Thyroid gland (tissue), 4 donors: ENCODE measurements around the gene PRKD2.

Experiments used
- CTCF ChIP-seq, 6 experiments: fragments of 200-600 bp in 3 of 6; fragments of 450-650 bp in 3 of 6; sonication (generic) in 3 of 6; IDR thresholded peaks; one replicate each; pipeline ENCODE4 v1.5.1; 2016 to 2019; ENCODE audit warnings: antibody characterized with exemption in 6 of 6, mild to moderate bottlenecking in 2 of 6, inconsistent platforms in 1 of 6, moderate library complexity in 1 of 6
- POLR2A ChIP-seq, 2 donors: fragments of 450-650 bp; IDR thresholded peaks; one replicate each; pipeline ENCODE4 v1.6.1; 2017; ENCODE audit warnings: antibody characterized with exemption in 2 of 2, mild to moderate bottlenecking in 2 of 2, moderate library complexity in 1 of 2

GRCh38 chr19:46630586-46631205 is 86.2 kb downstream of the PRKD2 start:
- TF ChIP-seq CTCF (IDR thresholded peaks at IDR 0.05) (no peak), POLR2A (IDR thresholded peaks at IDR 0.05) (no peak)
